Stimulated activated CD8-positive, alpha-beta memory T cell treated with anti-CD3 and anti-CD28 coated beads, Interleukin-7, amount 100 ng/mL, for 48 hours (primary cell): ENCODE data around the gene ATP2C1.

Experiments used
- DNase-seq, 2 donors: peaks; one replicate each; pipeline ENCODE4 v3.0.0-alpha.2; 2020; ENCODE audit warnings: low read depth in 1 of 2; ENCODE audit errors: extremely low read depth in 1 of 2

Gene ATP2C1

DNA sequence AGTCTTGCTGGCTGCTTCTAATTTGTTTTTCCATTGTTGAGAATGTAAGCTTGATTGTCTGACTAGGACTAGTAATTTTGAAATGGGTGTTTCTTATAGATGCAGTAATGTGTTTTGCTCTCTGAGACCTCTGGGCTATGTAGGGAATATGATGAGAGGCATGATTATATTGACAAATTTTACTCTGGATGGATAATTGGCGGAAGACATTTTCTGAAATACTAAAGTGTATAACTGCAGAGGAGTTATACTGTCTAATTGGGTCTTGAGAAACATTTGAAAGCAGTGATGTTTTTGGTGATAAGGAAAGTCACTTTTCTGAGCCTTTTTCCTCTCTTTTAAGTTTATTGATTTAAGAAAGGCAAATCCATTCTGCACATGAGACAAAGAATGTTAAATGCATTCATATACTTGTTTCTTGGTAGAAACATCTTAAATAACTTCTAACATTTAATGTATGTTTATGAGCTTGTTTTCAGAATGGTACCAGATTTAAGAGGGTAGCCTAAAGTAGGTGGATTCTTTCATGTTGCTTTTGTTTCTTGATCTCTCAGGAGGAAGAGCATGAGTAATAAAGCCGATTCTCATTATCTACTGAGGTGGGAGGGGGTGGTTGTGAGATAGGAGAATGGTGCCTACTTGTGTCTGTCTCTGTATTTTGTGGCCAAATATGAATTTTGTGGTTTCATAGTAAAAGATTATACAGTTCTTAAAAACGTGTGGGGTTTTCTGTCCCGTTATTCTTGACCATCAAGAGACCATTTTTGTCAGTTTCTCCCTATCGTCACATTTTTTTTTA is 2.0 kb downstream of the ATP2C1 start:
- DNase-seq: no peak

DNA sequence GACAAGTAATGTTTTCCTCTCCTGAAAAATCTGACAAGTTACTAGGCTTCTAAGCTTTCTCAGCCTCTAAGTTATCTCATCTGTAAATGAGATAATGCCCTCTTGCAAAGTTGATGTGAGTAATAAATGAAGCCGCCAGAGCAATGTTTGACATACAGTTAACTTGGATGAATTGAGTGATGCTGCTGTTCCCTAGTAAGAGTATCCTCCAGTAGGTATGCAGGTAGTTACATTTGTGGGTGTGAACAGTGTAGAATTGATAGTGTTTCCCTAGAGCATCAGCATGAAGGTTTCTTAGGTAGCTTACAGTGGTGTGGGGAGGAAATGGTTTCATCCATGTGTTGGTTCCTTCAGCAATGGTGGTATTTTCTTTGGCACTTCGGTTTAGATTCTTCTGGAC is 3.4 kb downstream of the ATP2C1 start:
- no peak for DNase-seq

DNA sequence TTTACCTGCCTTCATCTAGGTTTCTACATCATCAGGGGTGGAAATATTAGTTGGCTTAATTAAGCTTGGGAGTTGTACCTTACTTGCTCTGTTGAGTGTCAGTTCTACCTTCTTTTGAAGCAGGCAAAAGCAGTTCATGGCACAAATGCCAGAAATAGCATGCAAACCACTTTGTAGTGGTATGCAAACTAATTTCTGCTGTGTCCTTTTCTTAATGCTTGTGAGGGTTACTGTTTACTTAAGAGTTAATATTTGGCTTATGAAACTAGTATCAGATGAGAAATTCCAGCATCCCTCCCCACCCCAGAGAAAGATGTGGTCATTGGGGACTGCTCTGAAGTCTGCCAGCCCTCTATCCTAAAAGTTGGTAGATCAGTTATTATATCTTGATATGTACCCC is 7.1 kb downstream of the ATP2C1 start:
- no peak for DNase-seq

DNA sequence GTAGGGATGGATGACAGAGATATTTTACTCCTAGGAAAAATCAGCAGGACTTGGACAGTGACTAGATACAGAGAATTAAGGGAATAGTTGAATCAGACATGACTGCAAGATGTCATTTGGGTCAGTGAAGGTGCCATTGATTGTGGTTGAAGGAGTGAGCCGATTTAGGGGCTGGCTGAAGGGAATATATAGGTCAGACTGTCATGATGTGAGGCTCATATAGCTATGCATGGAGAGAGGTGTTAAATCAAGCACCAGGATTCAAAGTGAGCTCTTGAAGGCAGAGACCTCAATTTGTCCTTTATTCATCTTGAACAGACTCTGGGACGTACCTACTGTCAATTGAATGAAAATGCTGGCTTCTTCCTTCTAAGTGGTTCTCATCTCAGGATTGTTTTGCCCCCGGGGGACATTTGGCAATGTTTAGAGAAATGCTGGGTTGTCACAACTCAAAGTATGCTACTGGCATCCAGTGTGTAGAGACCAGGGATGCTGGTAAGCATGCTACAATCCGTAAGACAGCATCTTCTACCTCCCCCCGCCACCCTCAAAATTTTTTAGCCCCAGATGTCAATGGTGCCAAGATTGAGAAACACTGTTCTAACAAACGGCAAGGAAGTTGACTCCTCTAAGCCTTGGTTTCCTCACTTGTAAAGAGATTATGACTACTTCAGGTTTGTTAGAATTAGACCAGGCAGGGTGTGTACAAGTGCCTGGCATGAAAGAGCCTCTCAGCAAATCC is 7.8 kb downstream of the ATP2C1 start:
- DNase-seq: no peak

DNA sequence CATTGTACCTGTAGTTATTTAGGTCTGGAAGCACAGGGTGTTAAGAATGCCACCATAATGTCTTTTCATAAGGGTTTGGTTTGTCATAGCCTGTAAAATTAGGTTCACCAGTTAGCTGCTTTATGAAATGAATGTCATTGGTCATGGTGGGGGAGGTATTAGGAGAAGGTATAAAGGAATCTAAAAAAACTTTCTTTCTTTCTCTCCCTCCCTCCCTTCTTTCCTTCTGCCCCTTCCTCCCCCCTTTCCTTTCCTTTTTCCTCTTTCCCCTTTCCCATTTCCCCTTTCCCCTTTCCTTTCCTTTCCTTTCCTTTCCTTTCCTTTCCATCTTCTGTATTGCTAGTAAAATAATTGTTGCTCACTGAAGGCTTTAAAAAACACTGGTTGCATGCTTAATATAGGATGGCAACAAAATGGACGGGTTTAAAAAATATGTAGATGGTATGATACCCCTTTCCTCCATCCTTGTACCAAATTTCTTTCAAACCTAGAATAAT is 9.6 kb downstream of the ATP2C1 start:
- no peak for DNase-seq

DNA sequence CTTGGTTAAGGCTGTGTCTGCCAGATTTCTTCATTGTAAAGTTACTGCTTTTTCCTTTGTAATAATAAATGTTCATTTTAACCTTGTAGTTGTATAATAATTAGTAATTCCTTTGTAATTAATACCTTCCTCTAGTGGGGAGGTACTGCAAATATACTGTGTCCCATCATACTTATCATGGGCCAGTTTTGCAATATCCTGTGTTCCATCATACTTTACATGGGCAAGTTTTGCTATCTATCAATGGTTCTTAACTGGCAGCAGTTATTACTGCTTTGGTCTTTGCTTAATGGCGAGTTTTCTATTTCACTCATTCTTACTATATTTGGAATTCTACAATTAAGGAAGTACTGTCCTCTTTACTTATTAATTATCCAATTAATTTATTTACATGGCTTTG is 10.6 kb downstream of the ATP2C1 start:
- no peak for DNase-seq

DNA sequence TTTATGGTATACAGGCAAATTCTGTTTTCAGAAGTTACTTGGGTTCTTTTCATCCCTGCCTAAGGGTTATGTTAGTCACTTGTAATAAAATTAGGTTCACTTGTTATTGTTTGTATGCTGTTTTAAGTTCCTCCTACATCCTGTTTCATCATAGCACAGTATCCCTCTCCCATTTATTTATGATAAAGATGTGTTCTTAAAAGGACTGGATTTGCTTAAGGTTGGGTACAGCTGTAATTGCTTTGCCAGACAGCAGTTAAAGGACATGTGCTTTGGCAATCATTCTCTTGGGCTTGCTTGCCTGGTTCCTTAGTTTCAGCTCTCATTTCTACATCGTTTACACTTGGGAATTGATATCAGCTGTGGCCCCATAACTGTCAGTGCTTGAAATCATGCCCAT is 11.7 kb downstream of the ATP2C1 start:
- DNase-seq: no peak

DNA sequence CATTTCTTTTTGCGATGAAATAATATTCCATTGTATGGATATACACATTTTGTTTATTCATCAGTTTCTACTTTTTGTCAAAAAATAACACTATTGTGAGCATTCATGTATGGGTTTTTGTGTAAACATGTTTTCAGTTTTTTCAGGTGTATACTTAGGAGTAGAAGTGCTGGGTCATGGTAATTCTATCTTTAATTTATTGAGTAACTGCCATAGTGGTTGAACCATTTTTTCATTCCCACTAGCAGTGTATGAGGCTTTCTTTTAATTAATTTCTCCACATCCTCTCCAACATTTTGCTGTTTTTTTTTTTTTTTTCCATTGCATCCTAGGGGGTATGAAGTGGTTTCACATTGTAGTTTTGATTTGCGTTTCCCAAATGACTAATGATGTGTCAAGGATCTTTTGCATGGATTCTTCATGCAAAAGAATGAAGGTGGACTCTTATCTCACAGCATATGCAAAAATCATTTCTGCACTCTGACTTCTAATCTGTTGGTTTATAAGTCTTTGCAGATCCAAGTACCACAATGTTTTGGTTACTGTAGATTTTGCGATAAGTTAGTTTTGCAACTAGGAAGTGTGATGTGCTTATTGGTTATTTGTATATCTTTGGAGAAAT is 12.6 kb downstream of the ATP2C1 start:
- no peak for DNase-seq

DNA sequence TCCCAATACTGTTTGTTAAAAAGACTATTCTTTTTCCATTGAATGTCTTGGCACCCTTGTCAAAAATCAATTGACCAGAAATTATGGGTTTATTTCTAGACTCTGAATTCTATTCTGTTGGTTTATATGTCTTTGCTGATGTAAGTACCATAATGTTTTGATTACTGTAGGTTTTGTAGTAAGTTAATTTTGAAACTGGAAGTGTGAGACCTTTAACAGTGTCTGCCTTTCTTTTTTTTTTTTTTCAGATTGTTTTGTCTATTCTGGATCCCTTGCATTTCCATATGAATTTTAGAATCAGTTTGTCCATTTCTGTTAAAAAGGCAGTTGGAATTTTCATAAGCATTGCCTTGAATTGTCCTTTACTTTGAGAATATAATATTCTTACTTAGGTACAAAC is 13.6 kb downstream of the ATP2C1 start:
- DNase-seq: no peak

DNA sequence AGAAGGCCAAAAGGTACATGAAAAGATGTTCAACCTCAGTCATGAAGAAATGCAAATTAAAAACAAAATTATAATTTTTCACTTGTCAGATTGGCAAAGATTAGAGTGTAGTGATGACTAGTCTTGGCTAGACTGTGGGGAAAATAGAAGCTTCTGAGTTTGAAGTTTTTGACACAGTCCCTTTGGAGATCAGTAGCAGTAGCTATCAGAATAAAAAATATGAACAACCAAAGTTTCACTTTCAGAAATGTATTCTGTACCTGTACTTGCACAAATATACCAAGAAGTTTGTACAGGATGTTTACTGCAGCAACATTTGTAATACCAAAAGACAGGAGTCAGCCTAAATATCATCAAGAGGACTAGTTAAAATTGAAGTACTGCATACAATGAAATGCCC is 14.1 kb downstream of the ATP2C1 start:
- DNase-seq: no peak

DNA sequence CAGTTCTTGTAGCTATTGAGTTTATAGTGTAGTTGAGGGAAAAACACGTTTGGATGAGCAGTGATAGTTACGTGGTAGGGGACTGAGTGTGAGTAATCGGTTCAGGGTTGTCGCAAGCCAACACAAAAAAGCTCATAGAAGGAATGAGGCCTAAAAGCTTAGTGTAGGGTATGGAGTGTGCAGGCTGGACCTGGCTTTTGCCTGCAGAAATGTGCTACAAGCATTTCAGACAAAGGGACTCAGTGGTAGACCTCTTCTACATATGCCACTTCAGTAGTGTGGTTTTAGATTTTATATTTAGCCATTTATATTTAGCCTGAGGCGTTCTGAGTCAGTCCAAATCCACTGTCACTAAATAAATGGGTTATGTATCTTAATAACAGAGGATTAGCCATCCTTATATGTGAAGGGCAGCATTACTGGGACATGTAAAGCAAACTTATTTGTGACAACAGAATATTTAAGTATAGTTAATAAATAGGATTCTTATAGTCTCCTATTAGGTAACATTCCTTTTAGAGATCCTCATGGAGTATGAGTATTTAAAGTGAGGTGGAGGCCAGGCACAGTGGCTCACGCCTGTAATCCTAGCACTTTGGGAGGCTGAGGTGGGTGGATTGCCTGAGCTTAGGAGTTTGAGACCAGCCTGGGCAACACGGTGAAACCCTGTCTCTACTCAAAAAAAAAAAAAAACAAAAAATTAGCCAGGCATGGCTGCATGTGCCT is 21.8 kb downstream of the ATP2C1 start:
- DNase-seq: no peak

DNA sequence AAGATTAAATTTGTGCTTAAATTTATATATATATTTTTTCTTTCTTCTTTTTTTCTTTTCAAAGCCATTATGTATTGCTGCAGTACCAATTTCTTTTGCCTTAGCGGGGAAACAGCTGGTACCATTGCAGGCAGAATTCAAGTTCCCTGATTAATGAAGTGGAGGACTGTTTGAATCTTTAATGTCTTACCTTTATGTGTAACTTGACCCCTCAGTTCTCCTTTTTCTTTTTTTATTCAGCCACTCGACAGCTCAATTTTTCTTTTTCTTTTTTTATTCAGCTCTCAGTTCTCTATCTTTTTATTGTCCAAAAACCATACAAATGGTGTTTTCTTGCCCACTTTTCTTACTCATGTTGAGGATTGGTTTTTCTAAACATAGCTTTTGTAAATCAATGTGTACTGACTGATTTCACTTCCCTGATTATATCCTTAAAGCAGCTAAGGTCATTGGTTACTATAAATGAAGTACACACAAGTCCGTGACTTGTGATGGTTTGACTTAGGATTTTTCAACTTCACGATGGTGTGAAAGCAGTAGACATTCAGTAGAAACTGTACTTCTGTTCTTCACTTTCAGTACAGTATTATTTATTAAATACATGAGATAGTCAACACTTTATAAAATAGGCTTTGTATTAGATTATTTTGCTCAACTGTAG is 22.8 kb downstream of the ATP2C1 start:
- no peak for DNase-seq

DNA sequence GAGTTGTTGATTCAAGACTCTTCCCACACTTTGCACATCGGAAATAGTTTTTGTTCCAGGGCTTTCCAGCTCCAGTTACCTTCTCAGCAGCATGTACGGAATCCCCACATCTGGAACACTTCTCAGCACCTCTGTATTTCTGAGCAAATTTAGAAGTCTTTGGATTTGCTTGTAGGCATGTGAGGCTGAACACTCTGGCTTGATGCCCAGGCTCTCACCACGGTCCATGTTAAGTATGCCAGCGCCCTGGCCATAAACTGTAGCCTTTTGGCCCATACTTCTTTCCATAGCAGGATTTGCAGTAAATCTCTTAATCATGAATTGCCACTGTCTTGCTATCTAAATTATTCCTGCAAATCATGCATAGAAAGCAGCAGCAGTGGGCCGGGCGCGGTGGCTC is 24.4 kb downstream of the ATP2C1 start:
- no peak for DNase-seq

DNA sequence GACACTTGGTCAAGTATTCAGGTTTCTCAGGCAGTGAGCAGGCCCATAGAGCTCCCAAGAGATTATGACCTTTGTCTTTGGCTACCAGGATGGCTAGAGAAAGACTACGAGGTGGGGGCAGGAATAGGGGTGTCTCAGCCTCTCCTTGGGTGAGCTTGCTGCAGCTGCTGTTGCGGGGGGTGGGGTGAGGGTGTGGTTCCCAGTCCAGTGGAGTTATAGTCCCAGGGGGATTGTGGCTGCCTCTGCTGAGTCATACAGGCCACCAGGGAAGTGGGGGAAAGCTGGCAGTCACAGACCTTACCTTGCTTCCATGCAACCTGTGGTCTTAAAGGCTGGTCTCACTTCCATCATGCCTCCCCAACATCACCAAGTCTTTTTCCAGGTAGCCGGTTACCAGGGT is 31.7 kb downstream of the ATP2C1 start:
- DNase-seq: no peak

DNA sequence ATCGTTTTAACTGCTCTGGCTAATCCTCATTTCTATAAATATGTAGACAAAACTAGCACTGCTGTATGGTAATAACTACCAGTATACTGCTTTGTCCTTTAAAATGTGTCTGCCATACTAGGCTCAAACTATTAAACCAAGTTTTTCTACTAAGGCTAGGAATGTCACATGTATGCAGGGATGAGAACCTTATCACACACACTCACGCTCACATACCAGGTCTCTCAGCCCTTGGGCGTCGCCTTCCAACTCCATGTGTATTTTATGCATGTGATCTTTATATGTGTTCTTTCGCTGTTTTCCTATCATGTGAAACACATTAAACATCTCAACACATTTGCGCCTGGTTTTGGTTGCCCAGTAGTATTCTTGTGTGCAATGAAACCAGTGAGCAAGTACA is 32.6 kb downstream of the ATP2C1 start:
- no peak for DNase-seq

DNA sequence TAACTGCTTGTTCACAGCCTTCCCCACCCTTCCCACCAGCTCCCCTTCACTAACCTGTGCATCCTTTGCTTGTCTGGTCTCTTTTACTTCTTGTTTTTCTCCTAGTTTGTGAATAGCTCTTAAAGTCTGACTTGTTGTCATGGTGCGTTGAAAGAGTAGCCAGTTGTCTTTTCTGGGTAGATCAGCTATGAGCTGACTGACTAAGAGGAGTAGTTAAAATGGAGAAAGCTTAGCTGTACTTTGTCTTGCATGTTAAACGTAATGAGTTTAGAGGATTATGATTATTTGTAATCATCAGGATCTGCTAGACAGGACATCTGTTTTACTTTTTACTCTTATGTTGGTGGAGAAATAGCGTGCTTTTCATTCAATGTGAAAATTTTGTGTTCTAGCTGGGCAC is 35.9 kb downstream of the ATP2C1 start:
- no peak for DNase-seq

DNA sequence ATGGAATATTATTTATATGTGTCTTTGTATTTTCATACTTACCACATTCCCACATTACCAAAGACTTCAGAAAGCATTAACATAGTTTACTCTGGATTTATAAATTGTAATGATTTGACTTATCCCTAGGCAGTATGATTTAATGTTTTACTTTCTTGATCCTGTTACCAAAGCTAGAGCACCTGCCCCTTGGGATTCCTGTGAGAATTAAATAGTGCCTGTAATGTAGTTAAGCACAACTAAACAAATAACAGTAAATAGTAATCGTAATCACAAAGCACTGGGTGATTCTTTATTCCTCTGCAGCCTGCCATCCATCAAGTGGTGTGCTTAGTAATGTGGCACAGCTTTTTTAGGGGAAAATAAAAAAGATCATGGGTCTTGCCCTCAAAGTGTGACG is 39.1 kb downstream of the ATP2C1 start:
- no peak for DNase-seq

DNA sequence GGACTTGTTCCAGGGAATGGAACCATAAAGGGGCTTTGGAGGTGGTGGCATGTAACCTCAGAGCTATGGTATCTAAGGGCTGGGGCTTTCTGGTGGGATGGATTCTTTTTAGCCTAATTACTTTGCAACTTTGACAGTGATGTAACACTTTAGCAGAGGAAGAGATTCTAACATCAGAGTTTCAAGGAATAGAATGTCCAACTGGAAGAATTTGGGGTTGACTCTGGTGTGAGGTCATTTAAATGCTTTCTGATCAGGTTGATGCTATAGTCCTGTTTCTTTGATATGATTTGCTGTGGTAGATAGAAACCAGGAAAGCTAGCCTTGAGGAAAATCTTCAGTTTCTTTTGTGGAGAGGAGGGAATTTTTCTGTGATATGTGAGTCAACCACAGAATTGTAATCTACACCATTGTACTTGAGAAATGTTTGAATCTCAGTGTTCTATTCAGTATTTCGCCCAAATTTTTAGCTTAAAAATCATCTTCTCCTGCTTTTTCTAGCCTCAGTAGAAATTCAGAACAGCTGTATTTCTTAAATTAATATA is 40.0 kb downstream of the ATP2C1 start:
- DNase-seq: no peak

DNA sequence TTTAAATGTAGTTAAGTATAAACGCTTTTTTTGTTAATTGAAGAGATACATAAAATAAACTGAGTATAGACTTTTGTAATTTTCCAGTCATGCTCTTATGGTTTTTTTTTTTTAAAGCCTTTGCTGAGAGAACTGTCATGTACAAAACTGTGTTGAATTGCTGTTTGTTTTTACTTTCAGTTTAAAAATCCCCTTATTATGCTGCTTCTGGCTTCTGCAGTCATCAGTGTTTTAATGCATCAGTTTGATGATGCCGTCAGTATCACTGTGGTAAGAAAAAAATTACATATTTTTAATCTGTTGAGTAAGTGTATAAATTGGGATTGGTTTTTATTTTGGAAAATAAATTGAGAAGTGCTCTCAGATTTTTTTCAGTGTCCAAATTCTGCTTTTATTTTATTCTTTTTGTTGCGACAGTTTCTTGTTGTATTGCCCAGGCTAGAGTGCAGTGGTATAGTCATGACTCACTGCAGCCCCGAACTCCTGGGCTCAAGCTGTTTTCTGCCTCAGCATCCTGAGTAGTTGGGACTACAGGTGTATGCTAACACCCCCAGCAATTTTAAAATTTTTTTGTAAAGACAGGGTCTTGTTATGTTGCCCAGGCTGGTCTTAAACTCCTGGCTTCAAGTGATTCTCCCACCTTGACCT is 40.7 kb downstream of the ATP2C1 start:
- DNase-seq: no peak
